SK-N-SH treated with all-trans-retinoic acid at 6 μM for 48 hours (cell line): Measurements from ENCODE around the gene HELZ.

Experiments
- ATAC-seq: fragments of 200-7000 bp; cut with Tn5 transposase; 3 replicates; pipeline ENCODE4 v1.9.1; 2020; ENCODE audit warnings: mild to moderate bottlenecking, moderate library complexity
- ARNTL ChIP-seq: fragments of 450-650 bp; formaldehyde crosslinking; IDR thresholded peaks from 2 replicates; pipeline ENCODE4 v1.5.0; 2020; ENCODE audit warnings: low read depth, mild to moderate bottlenecking, moderate library complexity, borderline replicate concordance
- BACH2 ChIP-seq: fragments of 250-450 bp; sonication (Bioruptor Pico); IDR thresholded peaks from 2 replicates; pipeline ENCODE4 v1.9.0; 2021; ENCODE audit warnings: mild to moderate bottlenecking, borderline replicate concordance
- CSDC2 ChIP-seq: fragments of 250-450 bp; sonication (Bioruptor Pico); IDR thresholded peaks from 2 replicates; pipeline ENCODE4 v1.5.0; 2020; ENCODE audit warnings: mild to moderate bottlenecking, moderate library complexity
- CSRNP3 ChIP-seq: fragments of 250-450 bp; sonication (Bioruptor Pico); IDR thresholded peaks from 2 replicates; pipeline ENCODE4 v1.5.1; 2021; ENCODE audit warnings: mild to moderate bottlenecking, moderate library complexity
- GLIS3 ChIP-seq: fragments of 250-450 bp; sonication (Bioruptor Pico); IDR thresholded peaks from 2 replicates; pipeline ENCODE4 v1.5.0; 2020; ENCODE audit warnings: mild to moderate bottlenecking, moderate library complexity
- ISL1 ChIP-seq: fragments of 250-450 bp; sonication (Bioruptor Pico); IDR thresholded peaks from 2 replicates; pipeline ENCODE4 v2.1.2; 2022; ENCODE audit warnings: mild to moderate bottlenecking, moderate library complexity
- OSR1 ChIP-seq: fragments of 250-450 bp; sonication (Bioruptor Pico); IDR thresholded peaks from 2 replicates; pipeline ENCODE4 v1.8.0; 2022; ENCODE audit warnings: moderate library complexity, mild to moderate bottlenecking, inconsistent platforms
- PATZ1 ChIP-seq: fragments of 250-450 bp; sonication (Bioruptor Pico); IDR thresholded peaks from 2 replicates; pipeline ENCODE4 v1.8.0; 2020; ENCODE audit warnings: mild to moderate bottlenecking, moderate library complexity, borderline replicate concordance
- POU6F1 ChIP-seq: fragments of 250-450 bp; sonication (Bioruptor Pico); IDR thresholded peaks from 2 replicates; pipeline ENCODE4 v1.8.0; 2021; ENCODE audit warnings: low read depth, mild to moderate bottlenecking, moderate library complexity, borderline replicate concordance
- PPARA ChIP-seq: fragments of 250-450 bp; sonication (Bioruptor Pico); IDR thresholded peaks from 2 replicates; pipeline ENCODE4 v1.5.0; 2020; ENCODE audit warnings: mild to moderate bottlenecking, borderline replicate concordance
- RARB ChIP-seq: fragments of 250-450 bp; sonication (Bioruptor Pico); IDR thresholded peaks from 2 replicates; pipeline ENCODE4 v1.8.0; 2021; ENCODE audit warnings: mild to moderate bottlenecking, moderate library complexity
- SNAI2 ChIP-seq: fragments of 250-450 bp; sonication (Bioruptor Pico); IDR thresholded peaks from 2 replicates; pipeline ENCODE4 v1.5.0; 2020; ENCODE audit warnings: mild to moderate bottlenecking, moderate library complexity
- TCF4 ChIP-seq: fragments of 250-450 bp; sonication (Bioruptor Pico); IDR thresholded peaks from 2 replicates; pipeline ENCODE4 v1.8.0; 2021; ENCODE audit warnings: mild to moderate bottlenecking, moderate library complexity, borderline replicate concordance
- TOX ChIP-seq: fragments of 250-450 bp; sonication (Bioruptor Pico); IDR thresholded peaks from 2 replicates; pipeline ENCODE4 v1.8.0; 2021; ENCODE audit warnings: mild to moderate bottlenecking, moderate library complexity, borderline replicate concordance
- ZC3H10 ChIP-seq: fragments of 250-450 bp; sonication (Bioruptor Pico); IDR thresholded peaks from 2 replicates; pipeline ENCODE4 v1.5.1; 2021; ENCODE audit warnings: mild to moderate bottlenecking, moderate library complexity
- ZFP3 ChIP-seq: fragments of 250-450 bp; sonication (Bioruptor Pico); IDR thresholded peaks from 2 replicates; pipeline ENCODE4 v1.5.0; 2020; ENCODE audit warnings: mild to moderate bottlenecking, moderate library complexity
- ZFP30 ChIP-seq: fragments of 450-650 bp; formaldehyde crosslinking; IDR thresholded peaks from 2 replicates; pipeline ENCODE4 v1.5.0; 2022; ENCODE audit warnings: mild to moderate bottlenecking, moderate library complexity
- ZNF565 ChIP-seq: fragments of 450-650 bp; formaldehyde crosslinking; conservative IDR thresholded peaks from 2 replicates; pipeline ENCODE4 v1.5.0; 2020; ENCODE audit warnings: low read depth, mild to moderate bottlenecking, moderate library complexity
- ZNF70 ChIP-seq: fragments of 450-650 bp; formaldehyde crosslinking; IDR thresholded peaks from 2 replicates; pipeline ENCODE4 v1.5.0; 2020; ENCODE audit warnings: mild to moderate bottlenecking, moderate library complexity
- ZNF8 ChIP-seq: fragments of 450-650 bp; formaldehyde crosslinking; IDR thresholded peaks from 2 replicates; pipeline ENCODE4 v1.5.0; 2020; ENCODE audit warnings: mild to moderate bottlenecking, moderate library complexity
- TF ChIP-seq, protein P1 (sequence below): fragments of 250-450 bp; sonication (Bioruptor Pico); IDR thresholded peaks from 2 replicates; pipeline ENCODE4 v1.5.1; 2020; ENCODE audit warnings: low read depth, mild to moderate bottlenecking, moderate library complexity

Gene HELZ

DNA sequence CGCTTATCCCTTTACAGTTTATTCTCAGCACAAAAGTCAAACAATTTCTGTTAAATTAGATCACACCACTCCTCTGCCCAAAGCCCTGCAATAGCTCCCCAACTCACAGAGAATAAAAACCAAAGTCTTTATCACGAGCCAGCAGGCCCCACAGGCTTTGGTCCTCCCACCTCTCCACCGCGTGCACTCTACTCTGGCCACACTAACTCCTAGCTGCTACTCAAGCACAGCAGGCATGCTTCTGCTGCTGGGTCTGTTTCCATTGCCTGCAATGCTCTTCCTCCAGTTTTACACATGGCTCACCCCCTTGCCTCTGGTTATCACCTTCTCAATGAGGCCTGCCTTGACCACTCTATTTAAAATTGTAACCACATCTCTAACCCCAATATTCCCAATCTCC is 27.6 kb downstream of the HELZ start:
- TF ChIP-seq ZNF70 (no peak), ZFP30 (no peak), ZNF565 (CRISPR knock-in tag) (no peak), CSRNP3 (CRISPR knock-in tag) (no peak), ISL1 (CRISPR knock-in tag) (no peak), ARNTL (CRISPR knock-in tag) (no peak), TOX (CRISPR knock-in tag) (no peak), ZNF8 (no peak), OSR1 (CRISPR knock-in tag) (no peak), CSDC2 (CRISPR knock-in tag) (no peak), SNAI2 (no peak), GLIS3 (CRISPR knock-in tag) (no peak)
- TF ChIP-seq, protein P1, sequence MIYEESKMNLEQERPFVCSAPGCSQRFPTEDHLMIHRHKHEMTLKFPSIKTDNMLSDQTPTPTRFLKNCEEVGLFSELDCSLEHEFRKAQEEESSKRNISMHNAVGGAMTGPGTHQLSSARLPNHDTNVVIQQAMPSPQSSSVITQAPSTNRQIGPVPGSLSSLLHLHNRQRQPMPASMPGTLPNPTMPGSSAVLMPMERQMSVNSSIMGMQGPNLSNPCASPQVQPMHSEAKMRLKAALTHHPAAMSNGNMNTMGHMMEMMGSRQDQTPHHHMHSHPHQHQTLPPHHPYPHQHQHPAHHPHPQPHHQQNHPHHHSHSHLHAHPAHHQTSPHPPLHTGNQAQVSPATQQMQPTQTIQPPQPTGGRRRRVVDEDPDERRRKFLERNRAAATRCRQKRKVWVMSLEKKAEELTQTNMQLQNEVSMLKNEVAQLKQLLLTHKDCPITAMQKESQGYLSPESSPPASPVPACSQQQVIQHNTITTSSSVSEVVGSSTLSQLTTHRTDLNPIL: no peak
- no peak for ATAC-seq

GRCh38 chr17:67216578-67217320 is 28.2 kb downstream of the HELZ start:
- ATAC-seq: no peak
- TF ChIP-seq TCF4 (CRISPR knock-in tag) (no peak), PATZ1 (CRISPR knock-in tag) (no peak), ARNTL (CRISPR knock-in tag) (no peak), RARB (no peak), ZNF565 (CRISPR knock-in tag) (no peak), ZFP30 (no peak), SNAI2 (no peak), TOX (CRISPR knock-in tag) (no peak), GLIS3 (CRISPR knock-in tag) (no peak), BACH2 (CRISPR knock-in tag) (no peak), ZFP3 (CRISPR knock-in tag) (no peak), PPARA (no peak), OSR1 (CRISPR knock-in tag) (no peak), ISL1 (CRISPR knock-in tag) (no peak), ZC3H10 (CRISPR knock-in tag) (no peak)
- TF ChIP-seq, protein P1: no peak

- no peak for ATAC-seq
- TF ChIP-seq CSDC2 (CRISPR knock-in tag) (no peak), PPARA (no peak), ISL1 (CRISPR knock-in tag) (no peak), TOX (CRISPR knock-in tag) (no peak), CSRNP3 (CRISPR knock-in tag) (no peak), ZFP3 (CRISPR knock-in tag) (no peak), SNAI2 (no peak), POU6F1 (CRISPR knock-in tag) (no peak), TCF4 (CRISPR knock-in tag) (no peak), ZC3H10 (CRISPR knock-in tag) (no peak)
- TF ChIP-seq, protein P1: no peak
- TF ChIP-seq, all 23 proteins: peak for 0
These were observed 29.0 kb downstream of the HELZ start for GRCh38 chr17:67215991-67216421.
